Measurements from ENCODE around the gene ZRANB3. TPM values are rescaled to one million over a fixed set of nuclear protein-coding genes. Genes with fewer than 3 reads are reported as not detected.
"Not testable (repeated sequence)": the region's sequence is repeated elsewhere in the genome, so short reads cannot be mapped to it uniquely, and the experiment has no call there.

ZRANB3 gene
- total and polyA plus RNA-seq, 2 donors: 2.6 to 8.0 TPM

DNA sequence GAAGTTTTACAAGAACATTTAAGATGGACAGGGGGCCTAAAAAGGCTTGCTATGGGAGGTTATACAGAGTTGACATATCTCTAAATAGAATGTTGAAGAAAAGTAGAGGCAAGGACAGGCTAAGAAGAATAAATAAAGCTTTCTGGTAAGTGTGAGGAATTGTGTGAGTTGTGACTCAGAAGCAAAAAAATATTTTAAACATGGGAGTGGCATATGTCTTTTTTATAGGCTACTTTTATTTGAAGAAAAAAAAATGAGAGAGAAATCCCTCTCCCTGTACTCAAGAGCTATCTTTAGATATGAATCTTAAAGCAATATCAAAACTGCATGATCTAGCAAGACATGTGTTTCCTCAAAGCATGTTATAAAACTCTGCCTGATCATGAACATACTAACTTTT lies 437.8 kb downstream of the ZRANB3 start:
- peaks cover 9 to 13% of the 10 kb centered on the region in 2 donors for H3K36me3 ChIP-seq (ENCODE audit: control insufficient read depth in 2 of 2, insufficient read depth in 2 of 2, low read length in 1 of 2)

DNA sequence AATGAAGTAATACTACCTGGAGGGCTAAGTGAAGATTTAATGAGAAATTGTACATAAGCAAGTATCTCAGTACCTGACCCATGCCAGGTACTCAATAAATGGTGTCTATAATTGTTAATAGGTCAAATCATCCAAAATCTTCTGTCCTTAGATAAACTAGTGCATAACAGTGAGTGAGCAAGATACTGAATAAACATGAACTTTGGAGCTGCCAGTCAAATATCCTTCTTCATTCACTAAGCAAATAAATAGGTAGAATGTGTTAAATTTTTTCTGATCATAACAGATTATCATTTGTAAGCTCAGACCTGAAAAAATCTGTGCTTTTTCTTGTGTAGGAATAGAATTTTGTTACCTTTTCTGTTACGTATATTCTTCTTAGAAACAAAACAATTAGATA lies 439.3 kb downstream of the ZRANB3 start:
- Histone ChIP-seq H3K4me3 (ENCODE audit: low read length in 2 of 2) (no peak overlapping the region), H3K27me3 (ENCODE audit: control insufficient read depth in 2 of 2, insufficient read depth in 1 of 2, low read length in 1 of 2) (no peaks in the 10 kb centered on the region), H3K27ac (ENCODE audit: low read depth in 1 of 2, low read length in 1 of 2) (no peak overlapping the region), H3K4me1 (ENCODE audit: control insufficient read depth in 2 of 2, insufficient read depth in 2 of 2, low read length in 2 of 2) (no peaks in the 10 kb centered on the region), H3K36me3 (ENCODE audit: control insufficient read depth in 2 of 2, insufficient read depth in 2 of 2, low read length in 1 of 2) (peaks cover 9 to 13% of the 10 kb centered on the region in 2 donors), H3K9me3 (ENCODE audit: control insufficient read depth in 2 of 2, insufficient read depth in 1 of 2, low read length in 1 of 2) (peaks cover 0 to 1% of the 10 kb centered on the region in 2 donors)
- no peak for DNase-seq (ENCODE audit: low read depth in 6 of 9, low spot score in 9 of 9)
- WGBS: 99% methylated on average over 1 of the region's 1 CpG

More for the DNA sequence above, 437.8 kb downstream of the ZRANB3 start:
- H3K27me3 ChIP-seq (ENCODE audit: control insufficient read depth in 2 of 2, insufficient read depth in 1 of 2, low read length in 1 of 2): no peaks in the 10 kb centered on the region
- H3K4me3 ChIP-seq (ENCODE audit: low read length in 2 of 2): no peak overlapping the region
- H3K9me3 ChIP-seq (ENCODE audit: control insufficient read depth in 2 of 2, insufficient read depth in 1 of 2, low read length in 1 of 2): peaks cover 0 to 1% of the 10 kb centered on the region in 2 donors
- DNase-seq (ENCODE audit: low read depth in 6 of 9, low spot score in 9 of 9): no peak
- no peak overlapping the region for H3K27ac ChIP-seq (ENCODE audit: low read depth in 1 of 2, low read length in 1 of 2)
- H3K4me1 ChIP-seq (ENCODE audit: control insufficient read depth in 2 of 2, insufficient read depth in 2 of 2, low read length in 2 of 2): no peaks in the 10 kb centered on the region

DNA sequence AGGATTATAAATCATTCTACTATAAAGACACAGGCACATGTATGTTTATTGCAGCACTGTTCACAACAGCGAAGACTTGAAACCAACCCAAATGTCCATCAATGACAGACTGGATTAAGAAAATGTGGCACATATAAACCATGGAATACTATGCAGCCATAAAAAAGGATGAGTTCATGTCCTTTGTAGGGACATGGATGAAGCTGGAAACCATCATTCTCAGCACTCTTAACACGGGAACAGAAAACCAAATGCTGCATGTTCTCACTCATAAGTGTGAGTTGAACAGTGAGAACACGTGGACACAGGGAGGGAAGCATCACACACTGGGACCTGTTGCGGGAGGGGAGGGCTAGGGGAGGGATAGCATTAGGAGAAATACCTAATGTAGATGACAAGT lies 441.4 kb downstream of the ZRANB3 start:
- not testable (repeated sequence) for H3K9me3 ChIP-seq (ENCODE audit: control insufficient read depth in 2 of 2, insufficient read depth in 1 of 2, low read length in 1 of 2); DNase-seq (ENCODE audit: low read depth in 6 of 9, low spot score in 9 of 9); H3K27me3 ChIP-seq (ENCODE audit: control insufficient read depth in 2 of 2, insufficient read depth in 1 of 2, low read length in 1 of 2); H3K27ac ChIP-seq (ENCODE audit: low read depth in 1 of 2, low read length in 1 of 2); H3K4me1 ChIP-seq (ENCODE audit: control insufficient read depth in 2 of 2, insufficient read depth in 2 of 2, low read length in 2 of 2); H3K36me3 ChIP-seq (ENCODE audit: control insufficient read depth in 2 of 2, insufficient read depth in 2 of 2, low read length in 1 of 2); H3K4me3 ChIP-seq (ENCODE audit: low read length in 2 of 2)
- WGBS: 98% methylated on average over 4 of the region's 4 CpGs

Other genes with a start within 250 kb of the ZRANB3 start
- 17.4 TPM for gene R3HDM1, start 266 bp upstream of the ZRANB3 start, total RNA-seq
- 19.3 TPM for gene R3HDM1, start 266 bp upstream of the ZRANB3 start, polyA plus RNA-seq
- 64.4 TPM for gene UBXN4, start 210.6 kb upstream of the ZRANB3 start, total RNA-seq
- gene UBXN4, start 210.6 kb upstream of the ZRANB3 start, polyA plus RNA-seq: 98.1 TPM